Measurements from ENCODE around the gene AKR1E2. TPM values are rescaled to one million over a fixed set of nuclear protein-coding genes. Genes with fewer than 3 reads are reported as not detected.

Gene AKR1E2
- total RNA-seq (1 to 10 TPM; 2.5 to 2.6 TPM), polyA plus RNA-seq (not detected)

GRCh38 chr10:4825868-4826791 lies at the start of gene AKR1E2:
Gene AKR1E2, plus strand, starts transcription at chr10:4826207. Its CDS starts 118 bp downstream, at chr10:4826325.
- ChIA-PET CTCF (no interaction called here), POLR2A (no interaction called here)
- peak within 1 kb of the TSS in 4 of 8 donors; percentile 11 to 72 (median 42) for H3K27ac Mint-ChIP-seq
- Histone ChIP-seq H3K4me1 (ENCODE audit: insufficient read depth, low read length) (peaks cover 7% of the 10 kb centered on the region), H3K36me3 (ENCODE audit: insufficient read depth, low read length) (no peaks in the 10 kb centered on the region), H3K27me3 (ENCODE audit: insufficient read depth, low read length, poor library complexity, severe bottlenecking) (no peaks in the 10 kb centered on the region), H3K27ac (ENCODE audit: low read depth, low read length) (peak within 1 kb of the TSS; percentile 26), H3K9me3 (ENCODE audit: low read length) (no peaks in the 10 kb centered on the region), H3K4me3 (ENCODE audit: low read length) (peak within 1 kb of the TSS; percentile 32)
- H3K27me3 Mint-ChIP-seq = peaks cover 28 to 84% of the 10 kb centered on the region in 2 donors
- peak; percentile 8 to 79 (median 72) for DNase-seq
- H3K4me1 Mint-ChIP-seq = peaks cover 3 to 10% (median 4%) of the 10 kb centered on the region in 3 donors
- H3K4me3 Mint-ChIP-seq = peak within 1 kb of the TSS; percentile 51 to 75 (median 64)
- H3K36me3 Mint-ChIP-seq = peaks cover 0 to 1% (median 0%) of the 10 kb centered on the region in 3 donors
- H3K9me3 Mint-ChIP-seq = peaks cover 0 to 2% (median 0%) of the 10 kb centered on the region in 5 donors

GRCh38 chr10:4776234-4776638 lies 49.8 kb upstream of the AKR1E2 start:
- H3K27me3 ChIP-seq (ENCODE audit: insufficient read depth, low read length, poor library complexity, severe bottlenecking) = no peaks in the 10 kb centered on the region
- DNase-seq = no peak
- H3K27ac ChIP-seq (ENCODE audit: low read depth, low read length) = no peak overlapping the region
- Mint-ChIP-seq H3K9me3 (no peaks in the 10 kb centered on the region), H3K4me3 (no peak overlapping the region), H3K36me3 (no peaks in the 10 kb centered on the region), H3K27ac (no peak overlapping the region), H3K4me1 (no peaks in the 10 kb centered on the region), H3K27me3 (peaks cover 6 to 49% of the 10 kb centered on the region in 2 donors)
- ChIA-PET POLR2A (no interaction called here), CTCF (no interaction called here)
- H3K36me3 ChIP-seq (ENCODE audit: insufficient read depth, low read length) = no peaks in the 10 kb centered on the region
- H3K4me3 ChIP-seq (ENCODE audit: low read length) = no peak overlapping the region
- no peaks in the 10 kb centered on the region for H3K4me1 ChIP-seq (ENCODE audit: insufficient read depth, low read length)
- H3K9me3 ChIP-seq (ENCODE audit: low read length) = no peaks in the 10 kb centered on the region

- Histone ChIP-seq H3K36me3 (ENCODE audit: insufficient read depth, low read length) (no peaks in the 10 kb centered on the region), H3K4me1 (ENCODE audit: insufficient read depth, low read length) (no peaks in the 10 kb centered on the region), H3K27me3 (ENCODE audit: insufficient read depth, low read length, poor library complexity, severe bottlenecking) (no peaks in the 10 kb centered on the region), H3K4me3 (ENCODE audit: low read length) (no peak overlapping the region), H3K9me3 (ENCODE audit: low read length) (no peaks in the 10 kb centered on the region), H3K27ac (ENCODE audit: low read depth, low read length) (no peak overlapping the region)
- H3K9me3 Mint-ChIP-seq = no peaks in the 10 kb centered on the region
- H3K4me3 Mint-ChIP-seq = no peak overlapping the region
- no peaks in the 10 kb centered on the region for H3K4me1 Mint-ChIP-seq
- H3K36me3 Mint-ChIP-seq = no peaks in the 10 kb centered on the region
- ChIA-PET CTCF (no interaction called here), POLR2A (no interaction called here)
- H3K27me3 Mint-ChIP-seq = peaks cover 7 to 44% of the 10 kb centered on the region in 2 donors
- DNase-seq = no peak
- no peak overlapping the region for H3K27ac Mint-ChIP-seq
Observed at GRCh38 chr10:4778761-4779160, 47.2 kb upstream of the AKR1E2 start.

- Histone ChIP-seq H3K9me3 (ENCODE audit: low read length) (no peaks in the 10 kb centered on the region), H3K36me3 (ENCODE audit: insufficient read depth, low read length) (no peaks in the 10 kb centered on the region), H3K4me1 (ENCODE audit: insufficient read depth, low read length) (no peaks in the 10 kb centered on the region), H3K4me3 (ENCODE audit: low read length) (no peak overlapping the region), H3K27ac (ENCODE audit: low read depth, low read length) (no peak overlapping the region), H3K27me3 (ENCODE audit: insufficient read depth, low read length, poor library complexity, severe bottlenecking) (no peaks in the 10 kb centered on the region)
- ChIA-PET CTCF (no interaction called here), POLR2A (no interaction called here)
- H3K9me3 Mint-ChIP-seq = no peaks in the 10 kb centered on the region
- H3K36me3 Mint-ChIP-seq = no peaks in the 10 kb centered on the region
- DNase-seq = no peak
- H3K27ac Mint-ChIP-seq = no peak overlapping the region
- peaks cover 7 to 40% of the 10 kb centered on the region in 2 donors for H3K27me3 Mint-ChIP-seq
- H3K4me3 Mint-ChIP-seq = no peak overlapping the region
- H3K4me1 Mint-ChIP-seq = no peaks in the 10 kb centered on the region
Observed at GRCh38 chr10:4780091-4780490, 45.9 kb upstream of the AKR1E2 start.

- no peaks in the 10 kb centered on the region for H3K4me1 Mint-ChIP-seq
- H3K9me3 Mint-ChIP-seq = no peaks in the 10 kb centered on the region
- H3K36me3 ChIP-seq (ENCODE audit: insufficient read depth, low read length) = no peaks in the 10 kb centered on the region
- H3K36me3 Mint-ChIP-seq = no peaks in the 10 kb centered on the region
- no peak overlapping the region for H3K4me3 Mint-ChIP-seq
- no peaks in the 10 kb centered on the region for H3K4me1 ChIP-seq (ENCODE audit: insufficient read depth, low read length)
- H3K27ac ChIP-seq (ENCODE audit: low read depth, low read length) = no peak overlapping the region
- H3K27me3 ChIP-seq (ENCODE audit: insufficient read depth, low read length, poor library complexity, severe bottlenecking) = no peaks in the 10 kb centered on the region
- no peak for DNase-seq
- H3K4me3 ChIP-seq (ENCODE audit: low read length) = no peak overlapping the region
- no peaks in the 10 kb centered on the region for H3K9me3 ChIP-seq (ENCODE audit: low read length)
- ChIA-PET POLR2A (no interaction called here), CTCF (no interaction called here)
- peaks cover 11 to 47% of the 10 kb centered on the region in 2 donors for H3K27me3 Mint-ChIP-seq
- no peak overlapping the region for H3K27ac Mint-ChIP-seq
Observed at GRCh38 chr10:4780782-4781181, 45.2 kb upstream of the AKR1E2 start.

- Histone ChIP-seq H3K9me3 (ENCODE audit: low read length) (no peaks in the 10 kb centered on the region), H3K36me3 (ENCODE audit: insufficient read depth, low read length) (no peaks in the 10 kb centered on the region), H3K27ac (ENCODE audit: low read depth, low read length) (no peak overlapping the region), H3K4me3 (ENCODE audit: low read length) (no peak overlapping the region), H3K4me1 (ENCODE audit: insufficient read depth, low read length) (no peaks in the 10 kb centered on the region), H3K27me3 (ENCODE audit: insufficient read depth, low read length, poor library complexity, severe bottlenecking) (no peaks in the 10 kb centered on the region)
- Mint-ChIP-seq H3K27ac (no peak overlapping the region), H3K4me3 (no peak overlapping the region), H3K9me3 (no peaks in the 10 kb centered on the region), H3K4me1 (no peaks in the 10 kb centered on the region), H3K27me3 (peaks cover 9 to 52% of the 10 kb centered on the region in 2 donors), H3K36me3 (no peaks in the 10 kb centered on the region)
- no peak for DNase-seq
- ChIA-PET POLR2A (no interaction called here), CTCF (no interaction called here)
Observed at GRCh38 chr10:4781955-4782354, 44.1 kb upstream of the AKR1E2 start.

- no peaks in the 10 kb centered on the region for H3K4me1 ChIP-seq (ENCODE audit: insufficient read depth, low read length)
- no peak overlapping the region for H3K27ac ChIP-seq (ENCODE audit: low read depth, low read length)
- H3K4me3 Mint-ChIP-seq = no peak overlapping the region
- no peaks in the 10 kb centered on the region for H3K9me3 Mint-ChIP-seq
- peaks cover 9 to 47% of the 10 kb centered on the region in 2 donors for H3K27me3 Mint-ChIP-seq
- H3K9me3 ChIP-seq (ENCODE audit: low read length) = no peaks in the 10 kb centered on the region
- no peak overlapping the region for H3K27ac Mint-ChIP-seq
- CTCF ChIA-PET = no interaction called here
- POLR2A ChIA-PET = no interaction called here
- H3K27me3 ChIP-seq (ENCODE audit: insufficient read depth, low read length, poor library complexity, severe bottlenecking) = no peaks in the 10 kb centered on the region
- H3K36me3 ChIP-seq (ENCODE audit: insufficient read depth, low read length) = no peaks in the 10 kb centered on the region
- no peak for DNase-seq
- H3K36me3 Mint-ChIP-seq = no peaks in the 10 kb centered on the region
- no peaks in the 10 kb centered on the region for H3K4me1 Mint-ChIP-seq
- no peak overlapping the region for H3K4me3 ChIP-seq (ENCODE audit: low read length)
Observed at GRCh38 chr10:4784667-4785333, 41.2 kb upstream of the AKR1E2 start.

GRCh38 chr10:4786043-4786839 lies 39.8 kb upstream of the AKR1E2 start:
- Mint-ChIP-seq H3K9me3 (no peaks in the 10 kb centered on the region), H3K27me3 (peaks cover 9 to 42% of the 10 kb centered on the region in 2 donors), H3K36me3 (no peaks in the 10 kb centered on the region), H3K4me3 (no peak overlapping the region), H3K4me1 (no peaks in the 10 kb centered on the region), H3K27ac (no peak overlapping the region)
- Histone ChIP-seq H3K4me1 (ENCODE audit: insufficient read depth, low read length) (no peaks in the 10 kb centered on the region), H3K27me3 (ENCODE audit: insufficient read depth, low read length, poor library complexity, severe bottlenecking) (no peaks in the 10 kb centered on the region), H3K27ac (ENCODE audit: low read depth, low read length) (no peak overlapping the region), H3K4me3 (ENCODE audit: low read length) (no peak overlapping the region), H3K9me3 (ENCODE audit: low read length) (no peaks in the 10 kb centered on the region), H3K36me3 (ENCODE audit: insufficient read depth, low read length) (no peaks in the 10 kb centered on the region)
- ChIA-PET CTCF (no interaction called here), POLR2A (no interaction called here)
- DNase-seq = no peak
